WTC11 (cell line): ENCODE results near the gene NCAM2. TPM values are rescaled to one million over a fixed set of nuclear protein-coding genes. Genes with fewer than 3 reads are reported as not detected.

Experiments
- ATAC-seq: fragments of 200-7000 bp; cut with Tn5 transposase; 2 replicates; pipeline ENCODE4 v1.10.0; 2021; ENCODE audit warnings: mild to moderate bottlenecking, moderate library complexity
- CTCF ChIA-PET: fragments of 300-600 bp; sonication (Branson Sonifier 250); formaldehyde crosslinking; loops from one replicate; lab custom pipeline; 2021; ENCODE audit warnings: antibody characterized with exemption; lab: Charles Lee
- POLR2A ChIA-PET: fragments of 350-600 bp; sonication (Branson Sonifier 250); formaldehyde crosslinking; loops from one replicate; lab custom pipeline; 2021; ENCODE audit warnings: antibody characterized with exemption; lab: Charles Lee
- DNase-seq: peaks from one replicate; pipeline ENCODE4 v3.0.0; 2021; ENCODE audit warnings: low spot score
- H3K27ac Mint-ChIP-seq: 2 replicates; pipeline ENCODE4 v1.8.0; 2021; ENCODE audit warnings: mixed read lengths
- H3K27me3 Mint-ChIP-seq: 2 replicates; pipeline ENCODE4 v1.8.0; 2021; ENCODE audit warnings: low read depth, mild to moderate bottlenecking, moderate library complexity, mixed read lengths
- H3K36me3 Mint-ChIP-seq: 2 replicates; pipeline ENCODE4 v1.8.0; 2021; ENCODE audit warnings: mixed read lengths
- H3K4me1 Mint-ChIP-seq: 2 replicates; pipeline ENCODE4 v1.8.0; 2022; ENCODE audit warnings: mixed read lengths
- H3K4me3 Mint-ChIP-seq: 2 replicates; pipeline ENCODE4 v1.8.0; 2021; ENCODE audit warnings: mild to moderate bottlenecking, moderate library complexity, mixed read lengths
- H3K9me3 Mint-ChIP-seq: 2 replicates; pipeline ENCODE4 v1.8.0; 2021; ENCODE audit warnings: mixed read lengths
- ATF3 ChIP-seq: sonication (generic); formaldehyde crosslinking; conservative IDR thresholded peaks from 2 replicates; pipeline ENCODE4 v1.8.1; 2022; ENCODE audit warnings: mild to moderate bottlenecking, missing genetic modification reagents
- CDX4 ChIP-seq: fragments of 250-450 bp; sonication (Bioruptor Pico); IDR thresholded peaks from 2 replicates; pipeline ENCODE4 v1.9.0; 2021; ENCODE audit warnings: moderate library complexity, mild to moderate bottlenecking, inconsistent platforms, borderline replicate concordance
- CREM ChIP-seq: sonication (generic); formaldehyde crosslinking; IDR thresholded peaks from 2 replicates; pipeline ENCODE4 v1.8.1; 2022; ENCODE audit warnings: mild to moderate bottlenecking, missing genetic modification reagents, moderate library complexity
- ELF4 ChIP-seq: sonication (generic); formaldehyde crosslinking; IDR thresholded peaks from 2 replicates; pipeline ENCODE4 v1.8.1; 2022; ENCODE audit warnings: low read depth, mild to moderate bottlenecking, moderate library complexity, missing genetic modification reagents
- ESRRA ChIP-seq: sonication (generic); formaldehyde crosslinking; IDR thresholded peaks from 2 replicates; pipeline ENCODE4 v1.8.1; 2022; ENCODE audit warnings: mild to moderate bottlenecking, missing genetic modification reagents, borderline replicate concordance
- GABPB1 ChIP-seq: sonication (generic); formaldehyde crosslinking; IDR thresholded peaks from 2 replicates; pipeline ENCODE4 v1.8.1; 2023; ENCODE audit warnings: mild to moderate bottlenecking, missing genetic modification reagents
- GRHL2 ChIP-seq: fragments of 250-450 bp; sonication (Bioruptor Pico); IDR thresholded peaks from 2 replicates; pipeline ENCODE4 v1.8.0; 2022; ENCODE audit warnings: mild to moderate bottlenecking, moderate library complexity; ENCODE audit not compliant: insufficient replicate concordance, severe bottlenecking
- IRF1 ChIP-seq: sonication (generic); formaldehyde crosslinking; IDR thresholded peaks from 2 replicates; pipeline ENCODE4 v1.8.0; 2023; ENCODE audit warnings: missing genetic modification reagents
- MAX ChIP-seq: sonication (generic); formaldehyde crosslinking; IDR thresholded peaks from 2 replicates; pipeline ENCODE4 v1.8.0; 2022; ENCODE audit warnings: mild to moderate bottlenecking, missing genetic modification reagents
- NFYB ChIP-seq: sonication (generic); formaldehyde crosslinking; conservative IDR thresholded peaks from 2 replicates; pipeline ENCODE4 v1.8.0; 2022; ENCODE audit warnings: low read depth, missing genetic modification reagents
- NR1H2 ChIP-seq: sonication (generic); formaldehyde crosslinking; IDR thresholded peaks from 2 replicates; pipeline ENCODE4 v1.9.0; 2021; ENCODE audit warnings: mild to moderate bottlenecking, moderate library complexity, missing genetic modification reagents
- NR3C1 ChIP-seq: sonication (generic); formaldehyde crosslinking; conservative IDR thresholded peaks from 2 replicates; pipeline ENCODE4 v1.8.1; 2023; ENCODE audit warnings: low read depth, mild to moderate bottlenecking, missing genetic modification reagents
- OVOL2 ChIP-seq: fragments of 250-450 bp; sonication (Bioruptor Pico); IDR thresholded peaks from 2 replicates; pipeline ENCODE4 v1.9.0; 2021; ENCODE audit warnings: mild to moderate bottlenecking, borderline replicate concordance
- PREB ChIP-seq: sonication (generic); formaldehyde crosslinking; IDR thresholded peaks from 2 replicates; pipeline ENCODE4 v1.8.1; 2022; ENCODE audit warnings: mild to moderate bottlenecking, missing genetic modification reagents, moderate library complexity, borderline replicate concordance
- STAT6 ChIP-seq: sonication (generic); formaldehyde crosslinking; conservative IDR thresholded peaks from 2 replicates; pipeline ENCODE4 v1.8.1; 2023; ENCODE audit warnings: mild to moderate bottlenecking, low read depth, missing genetic modification reagents, moderate library complexity
- TCF7 ChIP-seq: sonication (generic); formaldehyde crosslinking; IDR thresholded peaks from 2 replicates; pipeline ENCODE4 v1.8.0; 2022; ENCODE audit warnings: mild to moderate bottlenecking, low read depth, missing genetic modification reagents, moderate library complexity
- TEAD1 ChIP-seq: sonication (generic); formaldehyde crosslinking; IDR thresholded peaks from 2 replicates; pipeline ENCODE4 v1.8.0; 2022; ENCODE audit warnings: mild to moderate bottlenecking, missing genetic modification reagents
- ZBTB43 ChIP-seq: sonication (generic); formaldehyde crosslinking; IDR thresholded peaks from 2 replicates; pipeline ENCODE4 v1.8.1; 2023; ENCODE audit warnings: mild to moderate bottlenecking, missing genetic modification reagents
- ZNF121 ChIP-seq: sonication (generic); formaldehyde crosslinking; IDR thresholded peaks from 2 replicates; pipeline ENCODE4 v1.8.0; 2023; ENCODE audit warnings: missing genetic modification reagents
- ZNF317 ChIP-seq: sonication (generic); formaldehyde crosslinking; IDR thresholded peaks from 2 replicates; pipeline ENCODE4 v1.8.1; 2023; ENCODE audit warnings: low read depth, mild to moderate bottlenecking, moderate library complexity, missing genetic modification reagents, borderline replicate concordance
- ZNF512 ChIP-seq: sonication (generic); formaldehyde crosslinking; IDR thresholded peaks from 2 replicates; pipeline ENCODE4 v1.8.1; 2022; ENCODE audit warnings: missing genetic modification reagents, borderline replicate concordance
- ZNF532 ChIP-seq: fragments of 250-450 bp; sonication (Bioruptor Pico); IDR thresholded peaks from 2 replicates; pipeline ENCODE4 v1.9.0; 2021; ENCODE audit warnings: mild to moderate bottlenecking, borderline replicate concordance
- total RNA-seq: library from RNA; stranded (reverse); gene quantifications from 3 replicates; pipeline ENCODE4 v1.2.3, GENCODE V29; 2021

Gene NCAM2
- total RNA-seq, 1 experiment from 2014 or later: 1.6 TPM

GRCh38 chr21:21387916-21388315 lies 389.7 kb downstream of the NCAM2 start:
- DNase-seq (no peak), ATAC-seq (no peak)
- Mint-ChIP-seq H3K4me3 (no peak overlapping the region), H3K27ac (no peak overlapping the region), H3K9me3 (peaks cover 20% of the 10 kb centered on the region), H3K27me3 (no peaks in the 10 kb centered on the region), H3K4me1 (no peaks in the 10 kb centered on the region), H3K36me3 (0 out of 2 replicates have a peak, but pooled peaks cover 6% of the 10 kb centered on the region)
- TF ChIP-seq NFYB (CRISPR knock-in tag) (no peak), MAX (CRISPR knock-in tag) (no peak), ESRRA (no peak), PREB (CRISPR knock-in tag) (no peak), NR1H2 (CRISPR knock-in tag) (no peak), GABPB1 (CRISPR knock-in tag) (no peak)
- ChIA-PET CTCF (no interaction called here), POLR2A (no interaction called here)

GRCh38 chr21:21394064-21394463 lies 395.9 kb downstream of the NCAM2 start:
- no peak overlapping the region for H3K4me3 Mint-ChIP-seq
- H3K27ac Mint-ChIP-seq: no peak overlapping the region
- H3K4me1 Mint-ChIP-seq: no peaks in the 10 kb centered on the region
- ChIA-PET CTCF (no interaction called here), POLR2A (no interaction called here)
- peaks cover 32% of the 10 kb centered on the region for H3K36me3 Mint-ChIP-seq
- peaks cover 51% of the 10 kb centered on the region for H3K9me3 Mint-ChIP-seq
- no peak for DNase-seq
- ATAC-seq: no peak
- no peaks in the 10 kb centered on the region for H3K27me3 Mint-ChIP-seq
- TF ChIP-seq ZBTB43 (CRISPR knock-in tag) (no peak), ELF4 (CRISPR knock-in tag) (no peak), ZNF512 (no peak), ZNF121 (CRISPR knock-in tag) (no peak), STAT6 (CRISPR knock-in tag) (no peak), TEAD1 (CRISPR knock-in tag) (no peak), CDX4 (CRISPR knock-in tag) (no peak), IRF1 (CRISPR knock-in tag) (no peak), TCF7 (CRISPR knock-in tag) (no peak), GRHL2 (CRISPR knock-in tag) (no peak), OVOL2 (CRISPR knock-in tag) (no peak), ZNF532 (CRISPR knock-in tag) (no peak), NR3C1 (no peak), ZNF317 (CRISPR knock-in tag) (no peak), CREM (no peak), ATF3 (no peak)
